Measurements from ENCODE around the gene MOV10L1.

MOV10L1 gene

GRCh38 chr22:50178871-50179869 lies 89.4 kb downstream of the MOV10L1 start:
- no peak for DNase-seq

DNA sequence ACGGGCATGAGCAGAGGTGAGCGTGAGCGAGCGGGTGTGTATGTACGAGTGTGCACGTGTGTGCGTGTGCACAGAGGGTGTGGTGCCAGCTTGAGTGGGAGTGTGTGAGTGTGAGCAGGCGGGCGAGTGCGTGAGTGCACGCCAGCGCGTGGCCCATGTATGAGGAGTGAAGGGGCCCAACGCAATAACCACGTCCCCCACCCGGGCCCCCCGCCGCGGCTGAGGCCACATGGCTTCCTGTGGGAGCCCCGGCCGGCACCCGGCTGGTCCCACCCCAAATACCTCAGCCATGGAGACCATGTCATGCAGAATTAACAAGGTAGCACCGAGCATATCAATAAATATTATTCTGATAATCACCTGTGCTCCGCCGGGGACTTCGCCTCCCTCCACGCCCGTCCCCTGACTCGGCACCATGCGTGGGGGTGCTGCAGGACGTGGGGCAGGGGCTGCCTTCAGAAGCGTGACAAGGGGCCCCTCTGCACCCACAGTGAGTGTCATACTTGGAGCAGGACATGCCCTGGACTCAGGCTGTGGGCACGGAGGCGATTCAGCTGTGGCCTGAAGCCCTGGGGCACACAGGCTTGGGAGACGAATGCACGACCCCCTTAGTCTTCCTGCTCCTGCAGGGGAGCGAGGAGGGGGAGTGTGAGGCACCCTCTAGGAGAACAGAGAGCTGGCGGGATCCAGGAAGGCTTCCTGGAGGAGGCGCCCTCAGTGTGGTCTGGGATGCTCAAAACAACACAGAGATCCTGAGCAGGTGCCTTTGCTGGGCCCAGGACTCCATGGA lies 90.3 kb downstream of the MOV10L1 start:
- DNase-seq, result no peak

DNA sequence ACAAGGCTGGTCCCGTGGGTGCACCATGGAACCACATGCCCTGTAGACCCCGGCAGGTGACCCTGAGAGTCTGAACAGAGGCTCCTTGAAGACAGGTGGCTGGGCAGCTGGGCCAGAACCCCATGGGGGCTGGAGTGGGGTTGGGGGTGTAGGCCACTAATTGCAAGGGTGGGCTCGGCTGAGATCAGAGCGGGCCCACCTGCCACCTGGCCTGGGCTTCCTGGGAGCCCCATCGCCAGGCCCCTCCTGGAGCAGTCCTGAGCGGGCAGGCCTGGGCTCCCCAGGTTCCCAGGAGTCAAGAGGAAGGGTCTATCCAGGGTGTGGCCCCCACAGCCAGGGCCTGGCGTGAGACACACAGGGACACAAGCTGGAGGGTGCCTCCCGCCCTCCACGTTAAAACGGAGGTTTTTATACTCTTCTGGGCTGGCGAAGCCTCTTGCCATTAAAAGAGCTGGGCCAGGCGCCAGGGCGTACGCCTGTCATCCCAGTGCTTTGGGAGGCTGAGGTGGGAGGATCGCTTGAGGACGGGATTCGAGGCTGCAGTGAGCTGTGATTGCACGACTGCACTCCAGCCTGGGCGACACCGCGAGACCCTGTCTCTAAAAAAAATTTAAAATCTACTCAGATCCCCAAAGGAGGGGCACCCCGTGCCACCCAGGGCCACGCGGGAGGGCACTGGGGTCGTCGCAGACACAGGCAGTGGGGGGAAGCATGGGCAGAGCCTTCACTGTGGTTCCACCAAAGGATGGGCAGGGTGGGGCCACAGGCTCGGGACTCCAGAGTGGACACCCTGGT lies 91.1 kb downstream of the MOV10L1 start:
- no peak for DNase-seq

- DNase-seq, result no peak
Observed at GRCh38 chr22:50182176-50183081, 92.6 kb downstream of the MOV10L1 start.

DNA sequence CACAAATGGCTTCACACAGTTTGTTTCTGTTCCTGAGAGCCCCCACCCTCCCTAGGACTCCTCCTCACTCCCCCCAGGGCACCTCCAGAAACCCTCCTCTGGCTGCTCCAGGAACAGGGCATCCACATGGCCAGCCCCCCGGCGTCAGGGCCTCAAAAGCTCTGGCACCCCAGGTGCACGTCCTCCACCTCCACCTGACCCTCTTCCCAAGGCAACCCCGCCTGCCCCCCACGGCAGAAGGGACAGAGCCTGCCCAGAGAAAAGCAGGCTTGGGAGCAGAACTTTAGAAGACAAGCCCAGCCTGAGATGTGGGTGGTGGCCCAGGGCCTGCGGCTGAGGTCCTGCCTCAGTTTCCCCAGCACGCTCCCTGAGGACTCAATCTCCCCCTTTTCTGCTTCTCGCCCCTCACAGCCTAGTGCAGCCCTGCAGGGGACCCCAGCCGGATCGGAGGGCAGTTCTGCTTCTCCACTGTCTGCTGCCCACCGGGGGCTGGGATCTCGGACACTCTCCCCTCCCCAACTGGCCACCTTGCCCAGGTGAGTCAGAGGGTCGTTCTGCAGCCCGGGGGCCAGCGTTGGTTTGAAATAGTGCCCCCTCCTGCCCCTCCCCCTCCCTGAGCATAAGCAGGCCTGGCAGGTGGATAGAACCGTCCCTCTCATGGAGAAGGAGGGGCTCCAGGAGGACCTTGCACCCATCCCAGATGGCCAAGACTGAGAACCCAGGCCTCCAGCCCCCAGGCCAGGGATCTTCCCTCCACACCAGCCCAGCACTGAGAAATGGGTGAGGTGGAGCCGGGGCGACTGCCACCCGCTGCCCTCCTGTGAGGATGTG lies 93.5 kb downstream of the MOV10L1 start:
- DNase-seq, result no peak

DNA sequence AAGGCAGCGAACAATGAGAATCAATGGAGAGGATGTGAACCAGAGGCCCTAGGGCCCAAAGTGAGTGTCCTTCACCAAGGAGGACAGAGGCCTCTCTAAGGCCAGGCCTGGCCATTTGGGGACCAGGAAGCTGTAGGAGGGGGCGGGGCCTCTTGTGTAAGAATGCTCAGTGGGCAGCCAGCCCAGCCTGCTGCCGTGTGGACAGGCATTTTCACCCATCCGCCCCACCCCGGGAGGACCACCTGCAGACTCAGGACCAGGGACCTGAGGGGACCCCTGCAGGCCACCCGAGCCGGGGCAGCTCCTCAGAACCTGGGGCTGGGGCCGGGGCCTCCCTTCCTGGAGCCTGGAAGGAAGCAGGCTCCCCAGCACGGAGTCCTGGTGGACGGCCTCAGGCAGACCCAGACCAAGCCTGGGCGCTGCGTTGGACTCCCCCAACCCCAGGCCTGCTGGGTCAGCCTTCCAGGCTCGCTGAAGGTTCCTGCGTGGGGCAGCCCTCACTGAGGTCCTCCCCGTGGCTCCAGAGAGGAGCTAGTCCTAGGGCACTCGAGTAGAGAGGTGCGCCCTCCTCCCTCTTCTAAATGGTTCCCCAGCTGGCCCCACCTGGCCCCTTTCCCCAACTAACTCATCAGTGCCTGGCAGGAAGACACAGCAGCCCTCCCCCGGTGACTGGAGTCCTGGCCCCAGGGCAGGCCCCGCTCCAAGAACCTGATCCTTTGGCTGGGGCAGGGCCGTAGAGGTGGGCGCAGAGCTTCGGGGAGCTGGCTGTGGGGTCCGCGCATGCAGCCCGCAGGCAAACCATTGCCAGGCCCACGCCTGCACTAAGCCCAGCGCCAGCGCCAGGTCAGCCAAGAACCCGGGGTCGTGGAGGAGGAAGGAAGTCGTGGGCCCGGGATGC lies 94.4 kb downstream of the MOV10L1 start:
- DNase-seq, result no peak

- no peak for DNase-seq
Observed at GRCh38 chr22:50184902-50185374, 95.1 kb downstream of the MOV10L1 start.

DNA sequence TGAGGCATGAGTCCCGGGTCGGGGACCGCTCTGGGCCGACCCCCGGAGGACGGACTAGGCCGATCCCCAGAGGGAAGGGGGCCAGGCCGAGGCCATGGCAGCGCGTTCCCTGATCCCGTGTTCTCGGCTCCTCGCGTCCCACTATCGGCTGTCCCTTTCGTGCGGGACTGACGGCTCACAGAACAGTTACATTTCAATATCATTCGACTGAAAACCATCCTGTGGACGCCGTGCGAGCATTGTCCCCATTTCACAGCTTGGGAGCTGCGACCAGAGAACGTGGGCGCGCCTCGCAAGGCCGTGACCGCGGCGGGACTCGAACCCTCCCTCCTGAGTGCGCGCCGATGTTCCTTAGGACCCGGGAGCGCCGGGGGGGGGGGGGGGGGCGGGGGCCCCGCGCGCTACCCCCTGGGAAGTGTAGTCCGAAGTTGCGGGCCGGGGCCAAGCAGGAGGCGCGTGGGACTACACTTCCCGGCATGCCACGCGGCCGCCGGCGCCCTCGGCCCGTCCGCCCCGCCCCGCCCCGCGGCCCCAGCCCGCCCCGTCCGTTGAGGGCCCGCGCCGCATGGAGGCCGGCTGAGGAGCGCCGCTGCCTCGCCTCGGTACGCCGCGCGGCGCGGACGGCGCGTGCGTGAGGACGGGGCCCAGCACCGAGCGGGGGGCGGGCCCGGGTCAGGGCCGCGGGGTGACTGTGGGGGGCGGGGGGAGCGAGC lies 95.7 kb downstream of the MOV10L1 start, which contains the start of gene TRABD:
TRABD (plus strand) TSS at position 539 of the 713 bp plus-strand sequence. CDS start 7,148 bp downstream, outside the sequence.
- DNase-seq, result peak; percentile 85

DNA sequence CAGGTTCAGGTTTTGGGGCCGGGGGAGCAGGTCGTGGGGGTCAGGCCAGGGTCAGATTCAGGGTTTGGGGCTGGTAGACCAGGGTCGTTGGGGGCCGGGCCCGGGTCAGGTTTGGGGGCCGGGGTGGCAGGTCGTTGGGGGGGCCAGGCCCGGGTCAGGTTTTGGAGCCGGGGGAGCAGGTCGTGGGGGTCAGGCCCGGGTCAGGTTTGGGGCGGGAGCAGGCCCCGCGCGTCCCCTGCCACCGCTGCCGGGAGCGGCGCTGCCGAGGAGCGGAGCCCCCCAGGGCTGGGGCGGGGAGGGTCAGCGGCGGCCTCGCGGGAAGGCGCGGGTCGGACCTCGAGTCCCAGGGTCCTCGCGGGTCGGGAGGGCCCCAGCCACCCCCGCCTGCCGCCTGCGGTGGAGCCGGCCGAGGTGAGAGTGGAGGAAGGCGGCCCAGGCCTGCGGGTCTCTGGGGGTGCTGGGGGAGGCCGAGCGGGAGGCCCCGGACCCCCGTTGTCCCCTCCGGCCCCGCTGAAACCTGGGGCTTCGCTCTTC lies 96.4 kb downstream of the MOV10L1 start:
- DNase-seq, result no peak

GRCh38 chr22:50186761-50187523 lies 97.1 kb downstream of the MOV10L1 start:
- DNase-seq, result no peak

GRCh38 chr22:50188356-50188755 lies 98.5 kb downstream of the MOV10L1 start:
- no peak for DNase-seq

- no peak for DNase-seq
Observed at GRCh38 chr22:50189184-50189848, 99.5 kb downstream of the MOV10L1 start.

GRCh38 chr22:50189849-50190181 lies 100.0 kb downstream of the MOV10L1 start:
- no peak for DNase-seq

GRCh38 chr22:50190182-50190940 lies 100.6 kb downstream of the MOV10L1 start:
- peak; percentile 82 for DNase-seq

- peak; percentile 88 for DNase-seq
Observed at GRCh38 chr22:50190941-50191741, 101.3 kb downstream of the MOV10L1 start.

Data from GDM1 (cell line).